Right lobe of liver (tissue), 4 donors: Measurements from ENCODE around the gene PCSK6.

Experiments
- CTCF ChIP-seq, 4 donors: fragments of 200-600 bp in 3 of 4; fragments of 450-650 bp in 1 of 4; IDR thresholded peaks; one replicate each; pipeline versions ENCODE4 v1.5.1 to v1.8.0; 2016 to 2022; ENCODE audit warnings: antibody characterized with exemption in 4 of 4, mild to moderate bottlenecking in 2 of 4
- POLR2A ChIP-seq: fragments of 450-650 bp; IDR thresholded peaks from one replicate; pipeline ENCODE4 v1.6.1; 2017; ENCODE audit warnings: antibody characterized with exemption, mild to moderate bottlenecking
- donor health status: DM: no; HTN: no; CAD: no.
- donor health status: DM: no; HTN: no; CAD: no.
- donor health status: DM: no; HTN: yes; CAD: no.

GRCh38 chr15:101520395-101520794 lies 30.9 kb upstream of the PCSK6 start:
- no peak for TF ChIP-seq CTCF (IDR thresholded peaks at IDR 0.05)
- no peak for TF ChIP-seq POLR2A
